NCI-H1105 treated with DMSO at 0.1 percent for 48 hours (cell line): ENCODE data around the gene MAP3K8.
"Not testable (repeated sequence)": the region's sequence is repeated elsewhere in the genome, so short reads cannot be mapped to it uniquely, and the experiment has no call there.

Experiments used
- DNase-seq: peaks from one replicate; lab custom pipeline; 2025; lab: John Stamatoyannopoulos, UW

The MAP3K8 gene

DNA sequence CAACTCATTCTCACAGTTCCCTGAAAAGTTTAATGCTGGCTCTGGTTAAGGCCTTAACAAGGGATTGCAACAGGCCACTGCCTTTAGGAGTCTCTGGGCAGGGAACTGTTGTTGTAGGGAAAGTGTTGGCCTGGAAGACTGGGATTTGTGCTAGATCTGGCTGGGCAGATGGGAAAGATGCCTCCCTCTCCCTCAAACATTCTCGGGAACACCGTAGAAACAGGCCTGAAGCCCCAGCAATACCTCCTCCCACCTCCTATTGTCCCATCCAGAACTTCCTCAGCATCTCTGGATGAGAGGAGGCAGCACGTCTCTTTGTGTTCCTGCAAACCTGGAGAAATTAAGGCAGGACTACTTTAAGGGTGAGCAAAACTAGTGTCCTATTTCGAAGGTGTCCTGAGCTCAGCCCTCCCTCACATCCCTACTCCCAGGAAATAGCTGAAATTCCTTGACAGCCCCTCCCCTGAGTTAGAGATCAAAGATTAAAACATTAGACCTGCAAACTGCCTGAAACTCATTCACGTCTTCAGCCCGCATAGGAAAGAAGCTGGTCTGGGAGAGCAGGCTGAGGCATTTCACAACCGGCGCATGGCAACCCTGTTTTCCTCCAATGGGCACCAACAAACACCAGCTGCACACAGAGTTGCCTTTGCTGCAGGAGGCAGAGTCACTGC, 10.9 kb upstream of the MAP3K8 start:
- no peak for DNase-seq

- not testable (repeated sequence) for DNase-seq
Observed at GRCh38 chr10:30423655-30424275, 10.2 kb upstream of the MAP3K8 start.

DNA sequence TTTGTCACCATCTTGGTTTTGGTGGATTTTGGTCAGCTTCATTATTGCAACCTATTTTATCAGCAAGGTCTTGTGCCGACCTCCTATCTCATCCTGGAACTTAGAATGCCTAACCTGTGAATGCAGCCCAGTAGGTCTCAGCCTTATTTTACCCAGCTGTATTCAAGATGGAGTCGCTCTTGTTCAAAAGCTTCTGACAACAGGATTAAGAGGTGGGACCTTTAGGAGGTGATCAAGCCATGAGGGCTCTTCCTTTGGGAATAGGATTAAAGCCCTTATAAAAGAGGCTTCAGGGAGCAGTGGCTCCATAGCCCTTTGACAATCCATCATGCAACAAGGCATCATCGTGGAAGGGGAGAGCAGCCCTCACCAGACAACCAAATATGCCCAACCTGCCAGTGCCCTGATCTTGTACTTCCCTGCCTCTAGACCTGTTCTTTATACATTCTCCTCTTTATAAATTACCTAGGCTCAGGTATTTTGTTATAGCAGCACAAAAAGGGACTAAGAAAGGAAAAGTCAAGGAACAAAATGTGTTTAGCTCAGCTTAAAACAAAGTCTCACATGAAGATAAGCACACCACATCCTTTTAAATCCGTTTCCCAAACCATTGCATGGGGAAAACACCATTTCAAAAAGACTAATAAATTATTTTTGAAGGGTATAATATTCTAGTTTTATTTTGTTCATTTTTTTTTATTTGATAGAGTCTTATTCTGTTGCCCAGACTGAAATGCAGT, 8.5 kb upstream of the MAP3K8 start:
- no peak for DNase-seq

DNA sequence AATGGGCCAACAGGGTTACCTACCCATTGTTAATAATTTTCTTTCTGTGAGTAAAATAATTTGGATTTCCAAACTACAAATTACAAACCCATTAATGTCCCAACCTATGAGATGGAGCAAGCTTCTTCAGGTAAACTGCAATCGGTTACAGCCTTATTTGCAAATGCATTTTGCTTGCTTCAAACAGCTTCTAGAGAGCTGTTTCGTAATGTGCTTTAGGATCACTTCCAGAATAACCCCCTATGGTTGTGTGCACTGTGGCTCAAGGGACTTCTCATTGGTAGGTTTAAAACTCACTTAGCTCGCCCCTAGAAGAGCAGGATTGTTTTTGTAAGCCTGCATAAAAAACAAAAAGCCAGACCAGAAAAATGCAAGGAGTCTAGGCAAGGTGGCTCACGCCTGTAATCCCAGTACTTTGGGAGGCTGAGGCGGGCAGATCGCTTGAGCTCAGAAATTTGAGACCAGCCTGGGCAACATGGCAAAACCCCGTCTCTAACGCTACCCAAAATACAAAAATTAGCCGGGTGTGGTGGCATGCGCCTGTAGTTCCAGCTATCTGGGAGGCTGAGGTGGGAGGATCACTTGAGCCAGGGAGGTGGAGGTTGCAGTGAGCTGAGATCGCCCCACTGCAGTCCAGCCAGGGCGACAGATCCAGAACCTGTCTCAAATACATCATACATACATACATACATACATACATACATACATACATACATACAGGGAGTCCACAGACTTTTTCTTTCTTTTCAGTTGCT, 3.3 kb upstream of the MAP3K8 start:
- no peak for DNase-seq

DNA sequence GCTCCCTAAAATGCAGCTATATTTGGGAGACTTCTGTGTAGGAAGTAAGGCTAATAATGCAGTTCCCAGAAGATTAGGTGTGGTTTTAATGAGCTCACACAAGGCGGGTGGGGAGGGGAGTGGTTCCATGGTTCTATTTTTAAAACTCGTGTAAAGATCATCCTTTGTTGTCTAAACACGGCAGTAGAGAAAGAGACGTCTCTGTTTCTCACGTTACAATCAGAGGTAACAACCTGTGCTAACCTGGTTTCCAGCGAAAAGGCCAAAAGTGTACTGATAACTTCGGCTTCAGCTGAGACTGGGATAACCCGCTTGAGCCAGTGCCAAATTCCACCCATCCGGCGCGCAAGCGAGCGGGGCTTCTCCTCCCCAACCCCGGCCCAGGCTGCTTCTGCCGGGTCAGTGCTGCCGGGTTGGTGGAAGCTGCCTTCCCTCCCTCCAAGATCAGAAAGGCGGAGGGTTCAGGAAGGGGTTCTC, 2.5 kb upstream of the MAP3K8 start:
- DNase-seq: no peak

DNA sequence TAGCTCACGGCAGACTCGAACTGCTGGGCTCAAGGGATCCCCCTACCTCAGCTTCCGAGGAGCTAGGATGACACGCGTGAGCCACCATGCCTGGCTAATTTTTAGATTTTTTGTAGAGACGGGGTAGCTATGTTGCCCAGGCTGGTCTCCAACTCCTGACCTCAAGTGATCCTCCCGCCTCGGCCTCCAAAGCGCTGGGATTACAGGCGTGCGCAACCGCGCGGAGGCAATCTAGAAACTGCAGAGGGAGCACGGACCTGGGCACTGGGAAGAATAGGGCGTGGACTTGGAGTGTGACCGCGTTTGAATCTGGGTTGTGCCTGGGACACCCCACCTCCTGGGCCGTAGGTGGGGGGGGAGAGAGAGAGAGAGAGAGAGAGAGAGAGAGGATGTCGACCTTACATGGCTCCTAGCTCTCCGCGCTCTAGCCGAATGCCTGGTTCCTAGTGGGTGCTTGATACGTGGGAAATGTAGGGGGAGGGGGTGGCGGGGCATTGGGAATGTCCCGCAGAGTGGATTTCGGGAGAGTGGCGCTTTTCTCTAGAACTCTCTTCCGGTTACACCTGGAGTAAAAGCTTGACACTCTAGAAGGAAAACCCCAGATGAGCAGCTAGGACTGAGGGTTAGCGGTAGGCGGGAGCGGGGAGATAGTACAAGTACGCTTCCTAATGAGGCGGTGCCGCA, 1.2 kb upstream of the MAP3K8 start:
- DNase-seq: peak; percentile 22

GRCh38 chr10:30433306-30433729, 666 bp upstream of the MAP3K8 start:
- peak; percentile 40 for DNase-seq

GRCh38 chr10:30434273-30435072, 489 bp downstream of the MAP3K8 start:
- DNase-seq: peak; percentile 32

DNA sequence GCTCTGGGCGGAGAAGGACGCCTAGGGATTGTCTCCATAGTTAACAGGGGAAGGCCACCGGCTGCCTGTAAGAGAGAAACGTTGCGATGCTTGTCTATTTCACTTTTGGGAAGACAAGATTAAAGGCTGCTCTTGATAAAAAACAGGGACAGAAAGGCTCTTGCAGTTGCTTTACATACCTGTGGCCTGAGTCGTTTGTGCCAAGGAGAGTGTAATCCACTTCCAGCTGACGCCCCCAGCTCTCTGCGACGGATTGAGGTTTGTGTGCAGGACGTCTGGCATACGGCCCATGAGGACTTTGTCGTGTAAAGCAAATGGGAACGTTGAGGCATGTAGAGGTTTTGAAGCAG, 1.1 kb downstream of the MAP3K8 start:
- no peak for DNase-seq

DNA sequence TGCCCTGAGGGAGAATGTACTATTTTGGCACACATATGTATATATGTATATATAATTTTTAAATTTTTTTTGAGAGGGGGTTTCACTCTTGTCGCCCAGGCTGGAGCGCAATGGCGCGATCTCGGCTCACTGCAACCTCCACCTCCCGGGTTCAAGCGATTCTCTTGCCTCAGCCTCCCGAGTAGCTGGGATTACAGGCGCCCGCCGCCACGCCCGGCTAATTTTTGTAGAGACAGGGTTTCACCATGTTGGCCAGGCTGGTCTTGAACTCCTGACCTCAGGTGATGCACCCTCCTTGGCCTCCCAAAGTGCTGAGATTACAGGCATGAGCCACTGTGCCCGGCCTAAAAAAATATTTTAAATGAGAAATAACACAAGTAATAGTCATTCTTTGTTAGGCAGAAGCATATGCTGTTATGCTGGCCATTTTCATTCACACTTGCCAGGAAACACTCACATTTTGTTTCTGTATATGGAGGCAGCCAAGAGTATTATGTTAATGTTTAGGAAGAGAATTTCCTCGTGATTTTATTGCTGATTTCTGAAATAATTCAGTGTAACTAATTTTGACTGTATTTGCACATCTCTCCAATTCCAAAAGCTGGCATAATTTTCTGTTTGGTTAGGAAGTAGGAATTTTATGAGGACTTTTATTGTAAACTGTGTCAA, 1.6 kb downstream of the MAP3K8 start:
- not testable (repeated sequence) for DNase-seq

DNA sequence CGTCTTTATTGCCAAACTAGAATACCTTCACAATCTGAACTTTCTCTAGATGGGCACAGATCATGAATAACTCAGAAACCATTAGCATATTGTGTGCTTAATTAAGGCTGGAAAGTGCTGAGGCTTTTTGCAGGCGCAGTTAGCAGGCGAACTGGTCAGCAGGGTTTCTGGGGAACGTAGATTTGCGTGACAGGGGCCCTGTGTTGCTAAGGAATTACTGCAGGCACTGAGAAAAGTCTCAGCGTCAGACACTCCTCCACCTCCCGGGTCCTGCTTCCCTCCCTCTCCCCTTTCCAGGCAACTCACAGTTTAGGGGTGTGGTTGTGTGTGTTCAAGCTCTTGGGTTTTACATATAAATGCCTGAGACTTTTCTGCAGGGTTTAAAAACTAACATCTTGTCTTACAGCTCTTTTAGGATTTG, 2.2 kb downstream of the MAP3K8 start:
- DNase-seq: no peak

DNA sequence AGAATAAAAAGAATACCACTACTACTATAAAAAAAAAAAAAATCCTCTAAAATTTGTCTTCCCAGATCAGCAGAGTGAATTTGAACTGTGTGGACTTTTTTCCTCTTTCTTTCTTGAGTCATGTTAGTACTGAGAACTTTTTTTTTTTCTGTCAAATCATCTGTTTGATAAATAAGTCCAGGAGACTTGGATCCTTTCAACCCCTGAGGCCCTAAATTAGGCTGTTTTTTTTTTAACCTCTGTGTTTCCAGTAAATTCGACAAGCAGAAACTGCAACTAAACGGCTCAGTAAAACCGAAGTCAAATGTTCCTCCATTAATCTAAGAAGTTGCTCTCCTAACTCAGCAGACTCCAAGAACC, 2.7 kb downstream of the MAP3K8 start:
- DNase-seq: no peak

DNA sequence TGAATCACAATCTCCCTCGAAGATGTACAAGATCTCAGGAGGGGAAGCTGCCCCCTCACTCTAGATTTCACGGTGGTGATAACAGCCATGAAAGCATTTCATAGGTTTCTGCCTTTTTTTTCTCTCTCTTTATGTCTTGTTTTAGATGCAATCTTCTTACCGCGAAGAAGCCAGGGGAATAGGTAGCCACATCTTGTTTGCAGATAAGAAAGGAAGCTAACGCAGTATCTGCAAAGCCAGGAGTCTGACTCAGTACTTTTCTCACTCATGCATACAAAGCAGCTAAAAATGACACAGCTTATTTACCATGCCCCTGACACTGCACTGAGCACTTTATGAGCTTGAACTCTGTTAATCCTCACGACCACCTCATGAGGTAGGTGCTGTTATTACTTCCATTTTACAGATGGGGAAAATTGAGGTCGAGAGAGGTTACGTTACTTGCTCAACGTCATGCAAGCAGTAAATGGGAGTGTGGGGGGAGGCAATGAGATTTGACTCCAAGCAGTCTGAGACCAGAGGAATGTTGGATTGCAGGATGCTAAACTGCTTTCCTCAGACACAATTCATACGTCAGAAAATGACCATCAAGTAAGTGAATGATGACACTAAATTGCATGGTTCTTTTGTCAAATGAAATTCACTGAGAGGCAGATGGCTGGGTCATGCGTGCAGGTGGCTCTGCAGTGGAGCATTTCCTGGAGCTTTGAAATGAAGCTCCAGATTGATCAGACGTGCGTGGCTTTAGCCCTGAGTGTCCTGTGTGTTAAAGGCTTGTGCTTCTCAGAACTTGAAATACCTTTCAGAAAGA, 3.3 kb downstream of the MAP3K8 start:
- no peak for DNase-seq

GRCh38 chr10:30438021-30438850, 4.3 kb downstream of the MAP3K8 start:
- no peak for DNase-seq

DNA sequence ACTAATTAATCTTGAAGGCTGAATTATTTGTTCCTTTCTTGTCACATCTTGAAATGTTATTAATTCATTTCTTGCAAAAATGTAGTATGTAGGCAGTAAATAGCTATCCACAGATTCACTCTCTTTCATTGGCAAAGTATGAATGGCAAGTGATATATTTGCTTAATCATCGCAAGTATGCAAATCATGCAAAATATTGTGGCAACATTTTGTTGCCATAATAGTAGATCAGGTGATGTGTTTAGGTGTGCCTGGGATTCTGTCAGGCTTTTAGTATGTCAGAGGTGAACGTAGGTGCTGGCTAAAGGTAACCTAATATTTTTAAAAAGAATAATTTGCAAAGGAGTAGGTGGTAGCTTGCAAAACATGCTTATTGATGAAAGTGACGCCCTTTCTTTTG, 5.9 kb downstream of the MAP3K8 start:
- no peak for DNase-seq

DNA sequence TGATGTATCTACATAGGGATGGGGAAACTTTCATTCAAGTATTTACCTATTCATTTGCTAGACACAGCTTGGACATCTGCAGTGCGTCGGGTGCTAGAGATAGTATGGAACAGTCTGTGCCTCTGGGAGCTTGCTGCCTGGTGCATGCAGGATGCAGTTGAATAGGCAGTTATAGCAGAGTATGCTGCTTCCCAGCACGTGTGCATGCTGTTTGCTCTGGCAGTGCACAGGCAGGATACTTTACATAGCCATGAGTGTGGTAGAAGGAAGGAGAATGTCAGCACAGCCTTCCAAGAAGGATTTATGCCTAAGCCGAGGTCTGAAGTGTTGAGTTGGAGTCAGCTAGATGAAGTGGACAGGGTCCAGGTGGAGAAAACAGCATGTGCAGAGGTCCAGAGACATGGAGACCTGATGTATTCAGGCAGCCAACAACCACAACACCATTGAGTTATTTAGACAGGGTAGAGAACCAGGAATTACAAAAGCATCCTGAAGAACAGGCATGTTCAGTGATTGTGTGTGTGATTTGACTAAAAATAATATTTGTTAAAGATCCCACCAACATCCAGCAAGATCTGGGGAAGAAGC, 8.1 kb downstream of the MAP3K8 start:
- no peak for DNase-seq

GRCh38 chr10:30443049-30443448, 9.1 kb downstream of the MAP3K8 start:
- no peak for DNase-seq

DNA sequence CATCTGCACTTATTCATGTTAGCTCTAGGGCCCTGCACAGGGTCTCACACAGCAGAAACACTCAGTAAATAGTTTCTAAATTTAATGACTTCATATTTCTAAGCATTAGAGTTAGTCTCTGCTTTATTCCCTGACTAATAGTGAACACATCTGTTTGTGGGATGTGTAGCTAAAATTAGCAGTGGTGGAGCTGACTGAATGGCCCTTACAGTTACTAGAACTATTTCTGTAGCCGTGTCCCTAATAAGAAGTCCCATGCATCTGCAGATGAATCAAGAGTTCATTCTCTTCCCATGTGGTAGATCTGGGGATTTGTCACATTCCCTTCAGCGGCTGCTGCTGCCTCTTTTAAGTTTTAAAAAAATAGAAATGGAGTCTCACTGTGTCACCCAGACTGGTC, 11.7 kb downstream of the MAP3K8 start:
- DNase-seq: no peak
